CD4-positive, alpha-beta T cell treated with Interleukin-1 beta for 1 hour (primary cell): ENCODE measurements around the gene ZNF197.
A peak's percentile ranks its signal among the peaks of the same experiment; 100 is the strongest.
"Not testable (repeated sequence)": the region's sequence is repeated elsewhere in the genome, so short reads cannot be mapped to it uniquely, and the experiment has no call there.

Experiments used
- DNase-seq, 2 donors: peaks; one replicate each; pipeline ENCODE4 v3.0.0-alpha.2; 2020 to 2022

Gene ZNF197

GRCh38 chr3:44666346-44666745 lies 41.5 kb downstream of the ZNF197 start:
- DNase-seq = no peak

DNA sequence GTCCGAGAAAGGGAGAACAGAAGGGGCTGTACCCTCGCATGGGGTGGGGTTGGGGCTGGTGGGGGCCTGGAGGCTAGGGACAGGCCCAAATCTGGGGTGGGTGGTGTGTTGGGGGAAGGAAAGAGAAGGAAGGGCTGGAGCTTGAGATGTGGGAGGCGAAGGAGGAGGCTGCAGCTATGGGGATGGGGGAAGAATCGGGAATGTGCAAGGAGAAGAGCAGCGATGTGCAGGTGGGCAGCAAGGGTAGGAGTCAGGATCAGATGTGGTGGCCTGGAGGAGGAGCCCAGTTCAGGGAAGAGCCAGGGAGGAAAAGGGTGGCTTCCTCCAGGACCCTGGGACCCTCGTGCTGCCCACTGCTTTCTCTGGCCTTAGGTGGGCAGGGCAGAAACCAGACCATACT lies 44.9 kb downstream of the ZNF197 start:
- DNase-seq = no peak

DNA sequence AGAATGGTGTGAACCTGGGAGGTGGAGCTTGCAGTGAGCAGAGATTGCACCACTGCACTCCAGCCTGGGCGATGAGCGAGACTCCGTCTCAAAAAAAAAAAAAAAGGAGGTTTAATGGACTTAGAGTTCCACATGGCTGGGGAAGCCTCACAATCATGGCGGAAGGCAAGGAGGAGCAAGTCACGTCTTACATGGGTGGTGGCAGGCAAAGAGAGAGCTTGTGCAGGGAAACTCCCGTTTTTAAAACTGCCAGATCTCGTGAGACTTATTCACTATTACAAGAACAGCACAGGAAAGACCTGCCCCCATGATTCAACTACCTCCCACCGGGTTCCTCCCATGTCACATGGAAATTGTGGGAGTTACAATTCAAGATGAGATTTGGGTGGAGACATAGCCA lies 48.6 kb downstream of the ZNF197 start:
- not testable (repeated sequence) for DNase-seq

DNA sequence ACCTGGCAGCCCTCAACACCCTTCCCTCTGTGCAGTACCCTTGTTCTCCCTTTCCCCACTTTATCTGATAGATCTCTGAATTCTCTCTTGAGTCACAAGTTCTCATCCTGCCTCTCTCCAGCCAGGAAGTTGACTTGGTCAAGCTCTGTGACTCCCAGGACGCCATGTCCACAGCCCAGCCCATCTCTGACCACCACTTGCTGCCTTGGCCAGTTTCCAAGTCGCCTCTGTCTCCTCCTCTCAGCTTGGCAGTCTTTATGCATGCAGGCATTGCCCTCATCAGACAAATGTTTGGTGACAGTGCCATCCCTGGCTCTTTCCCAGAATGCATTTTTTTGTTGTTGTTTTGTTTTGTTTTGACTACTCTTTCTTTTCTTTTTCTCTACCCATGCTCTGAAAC lies 49.4 kb downstream of the ZNF197 start:
- DNase-seq = no peak

GRCh38 chr3:44678480-44679116 lies 53.8 kb downstream of the ZNF197 start:
- DNase-seq = no peak

- DNase-seq = no peak
These were observed 56.2 kb downstream of the ZNF197 start for GRCh38 chr3:44680921-44681455.

- no peak for DNase-seq
These were observed 57.5 kb downstream of the ZNF197 start for GRCh38 chr3:44682182-44682896.

- DNase-seq = peak; percentile 49 to 74
These were observed 60.4 kb downstream of the ZNF197 start for GRCh38 chr3:44685128-44685800.

- DNase-seq = no peak
These were observed 63.1 kb downstream of the ZNF197 start for GRCh38 chr3:44687898-44688297.
